ENCODE results near the gene HORMAD1.
"Not testable (repeated sequence)": the region's sequence is repeated elsewhere in the genome, so short reads cannot be mapped to it uniquely, and the experiment has no call there.

Gene HORMAD1, protein sequence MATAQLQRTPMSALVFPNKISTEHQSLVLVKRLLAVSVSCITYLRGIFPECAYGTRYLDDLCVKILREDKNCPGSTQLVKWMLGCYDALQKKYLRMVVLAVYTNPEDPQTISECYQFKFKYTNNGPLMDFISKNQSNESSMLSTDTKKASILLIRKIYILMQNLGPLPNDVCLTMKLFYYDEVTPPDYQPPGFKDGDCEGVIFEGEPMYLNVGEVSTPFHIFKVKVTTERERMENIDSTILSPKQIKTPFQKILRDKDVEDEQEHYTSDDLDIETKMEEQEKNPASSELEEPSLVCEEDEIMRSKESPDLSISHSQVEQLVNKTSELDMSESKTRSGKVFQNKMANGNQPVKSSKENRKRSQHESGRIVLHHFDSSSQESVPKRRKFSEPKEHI

DNA sequence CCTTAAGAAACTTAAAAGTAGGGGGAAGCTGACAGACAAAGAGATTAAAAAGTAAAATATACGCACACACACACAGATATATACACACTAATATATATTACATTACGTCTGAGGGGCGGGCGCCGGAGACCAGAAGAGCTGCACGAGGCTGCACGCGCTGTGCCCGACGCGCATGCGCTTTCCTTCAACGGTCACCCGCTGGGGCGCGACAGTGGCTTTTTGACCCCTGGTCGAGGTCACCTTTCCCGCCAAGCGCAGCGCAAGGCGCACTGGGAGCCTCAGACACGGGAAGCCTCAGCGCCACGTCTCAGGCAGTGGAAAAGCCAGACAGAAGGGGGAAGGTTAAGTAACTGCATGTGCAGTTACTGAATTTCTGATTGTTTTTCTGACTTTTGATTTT, at the start of gene HORMAD1:
HORMAD1 (minus strand) TSS at position 193 of the 400 bp plus-strand sequence. CDS start 1,390 bp downstream, outside the sequence.
- DNase-seq (ENCODE audit: low read depth, low spot score): no peak

DNA sequence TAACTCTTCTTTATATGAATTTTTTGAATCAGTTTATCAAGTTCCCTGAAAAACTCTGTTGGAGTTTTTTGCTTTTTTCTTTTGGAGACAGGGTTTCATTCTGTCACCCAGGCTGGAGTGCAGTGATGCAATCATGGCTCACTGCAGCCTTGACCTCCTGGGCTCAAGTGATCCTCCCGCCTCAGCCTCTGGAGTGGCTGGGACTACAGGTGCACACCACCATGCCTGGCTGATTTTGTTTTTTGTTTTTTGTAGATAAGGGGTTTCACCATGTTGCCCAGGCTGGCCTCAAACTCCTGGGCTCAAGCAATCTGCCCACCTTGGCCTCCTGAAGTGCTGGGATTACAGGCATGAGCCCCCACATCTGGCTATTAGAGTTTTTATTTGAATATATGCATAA, 47.0 kb upstream of the HORMAD1 start:
- DNase-seq (ENCODE audit: low read depth, low spot score): not testable (repeated sequence)

DNA sequence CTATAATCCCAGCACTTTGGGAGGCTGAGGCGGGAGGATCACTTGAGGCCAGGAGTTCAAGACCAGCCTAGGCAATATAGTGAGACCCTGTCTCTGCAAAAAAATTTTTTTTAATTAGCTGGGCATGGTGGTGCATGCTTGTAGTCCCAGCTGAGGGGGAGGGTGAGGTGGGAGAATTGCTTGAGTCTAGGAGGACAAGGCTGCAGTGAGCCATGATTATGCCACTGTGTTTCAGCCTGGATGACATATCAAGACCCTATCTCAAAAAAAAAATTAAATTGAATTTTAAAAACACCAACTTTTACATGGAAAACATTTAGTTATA, 45.2 kb upstream of the HORMAD1 start:
- not testable (repeated sequence) for DNase-seq (ENCODE audit: low read depth, low spot score)

DNA sequence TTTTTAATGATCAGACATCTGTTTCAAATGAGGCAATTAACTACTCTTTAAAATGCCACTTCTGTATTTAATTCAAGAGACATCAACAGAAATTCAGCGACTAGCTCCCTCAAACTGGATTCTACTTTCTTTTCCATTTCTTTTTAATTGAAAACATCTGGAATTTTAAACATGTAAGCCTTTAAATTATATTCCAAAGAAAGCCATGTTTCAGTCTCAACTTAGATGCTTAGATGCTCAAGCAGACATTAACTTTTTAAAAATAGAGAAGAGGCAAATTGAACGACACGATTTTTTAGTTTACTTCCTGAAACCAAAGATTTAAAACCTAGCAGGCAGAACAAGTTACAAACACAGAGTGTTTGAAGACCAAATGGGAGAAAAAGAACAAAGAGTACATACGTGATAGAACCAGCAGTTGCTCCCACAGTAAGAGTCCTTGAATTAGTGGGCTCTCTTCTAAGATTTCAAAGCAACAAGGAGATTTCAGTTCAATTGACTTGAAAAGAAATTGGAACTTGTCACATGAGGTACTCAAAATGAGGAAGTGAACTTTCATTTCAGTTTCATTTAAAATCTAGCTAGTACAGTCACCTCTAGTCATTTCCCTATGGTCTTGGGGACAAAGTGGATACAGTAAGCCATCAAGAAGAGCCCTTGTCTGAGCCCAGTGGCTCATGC, 44.7 kb upstream of the HORMAD1 start, which contains the start of gene CTSS:
CTSS (minus strand) TSS at position 483 of the 681 bp plus-strand sequence. CDS start 1,015 bp downstream, outside the sequence.
- DNase-seq (ENCODE audit: low read depth, low spot score): no peak

DNA sequence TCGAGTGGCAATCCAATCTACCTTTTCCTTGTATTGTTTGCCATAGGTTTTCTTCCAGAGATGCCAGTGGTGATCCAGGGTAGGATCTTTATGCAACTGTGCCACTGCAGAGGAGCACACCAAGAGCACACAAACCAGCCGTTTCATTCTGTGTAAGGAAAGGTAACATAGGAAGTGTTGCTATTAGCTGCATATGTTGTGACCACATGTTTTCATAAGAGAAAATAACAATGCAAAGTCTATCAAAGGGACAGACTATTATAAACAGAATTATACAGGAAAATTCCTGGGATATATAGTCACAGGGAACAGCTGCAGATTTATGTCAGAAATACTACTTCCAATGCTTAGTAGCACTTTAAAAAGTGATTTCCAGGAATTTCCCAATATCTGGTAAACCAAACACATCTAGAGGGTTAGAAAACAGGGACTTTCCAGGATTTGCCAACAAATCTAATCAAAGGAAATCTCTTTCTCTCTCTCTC, 44.0 kb upstream of the HORMAD1 start:
- no peak for DNase-seq (ENCODE audit: low read depth, low spot score)

DNA sequence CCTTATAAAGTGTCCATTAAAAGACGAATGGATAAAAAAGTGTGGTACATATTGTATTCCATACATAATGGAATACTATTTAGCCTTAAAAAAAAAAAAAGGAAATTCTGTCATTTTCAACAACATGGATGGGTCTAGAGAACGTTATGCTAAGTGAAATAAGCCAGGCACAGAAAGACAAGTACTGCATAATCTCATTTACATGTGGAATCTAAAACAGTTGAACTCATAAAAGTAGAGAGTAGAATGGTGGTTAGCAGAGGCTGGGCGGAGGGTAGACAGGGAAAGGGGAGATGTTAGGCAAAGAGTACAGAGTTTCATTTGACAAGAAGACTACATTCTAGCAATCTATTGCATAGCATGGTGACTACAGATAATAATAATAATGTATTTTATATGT, 42.3 kb upstream of the HORMAD1 start:
- no peak for DNase-seq (ENCODE audit: low read depth, low spot score)

DNA sequence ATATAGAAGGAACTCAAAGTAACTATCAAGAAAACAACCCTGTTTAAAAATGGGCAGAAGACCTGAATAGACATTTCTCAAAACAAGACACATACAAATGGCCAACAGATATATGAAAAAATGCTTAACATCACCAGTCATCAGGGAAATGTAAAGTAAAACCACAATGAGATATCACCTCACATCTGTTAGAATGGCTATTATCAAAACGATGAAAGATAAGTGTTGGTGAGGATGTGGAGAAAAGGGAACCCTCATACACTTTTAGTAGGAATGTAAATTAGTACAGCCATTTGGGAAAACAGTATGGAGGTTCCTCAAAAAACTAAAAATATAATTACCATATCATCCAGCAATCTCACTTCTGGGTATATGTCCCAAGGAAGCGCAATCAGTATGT, 41.9 kb upstream of the HORMAD1 start:
- DNase-seq (ENCODE audit: low read depth, low spot score): no peak

- no peak for DNase-seq (ENCODE audit: low read depth, low spot score)
Observed at GRCh38 chr1:150761801-150762200, 41.1 kb upstream of the HORMAD1 start.

- DNase-seq (ENCODE audit: low read depth, low spot score): no peak
Observed at GRCh38 chr1:150760013-150760412, 39.3 kb upstream of the HORMAD1 start.

GRCh38 chr1:150753416-150753815, 32.7 kb upstream of the HORMAD1 start:
- no peak for DNase-seq (ENCODE audit: low read depth, low spot score)

GRCh38 chr1:150751443-150751842, 30.7 kb upstream of the HORMAD1 start:
- no peak for DNase-seq (ENCODE audit: low read depth, low spot score)

- DNase-seq (ENCODE audit: low read depth, low spot score): no peak
Observed at GRCh38 chr1:150749720-150750311, 29.1 kb upstream of the HORMAD1 start.

GRCh38 chr1:150748878-150749719, 28.4 kb upstream of the HORMAD1 start:
- DNase-seq (ENCODE audit: low read depth, low spot score): no peak

GRCh38 chr1:150730130-150730721, 9.5 kb upstream of the HORMAD1 start:
- DNase-seq (ENCODE audit: low read depth, low spot score): no peak

GRCh38 chr1:150724336-150724735, 3.6 kb upstream of the HORMAD1 start:
- DNase-seq (ENCODE audit: low read depth, low spot score): no peak

- no peak for DNase-seq (ENCODE audit: low read depth, low spot score)
Observed at GRCh38 chr1:150720098-150720497, 597 bp downstream of the HORMAD1 start.

DNA sequence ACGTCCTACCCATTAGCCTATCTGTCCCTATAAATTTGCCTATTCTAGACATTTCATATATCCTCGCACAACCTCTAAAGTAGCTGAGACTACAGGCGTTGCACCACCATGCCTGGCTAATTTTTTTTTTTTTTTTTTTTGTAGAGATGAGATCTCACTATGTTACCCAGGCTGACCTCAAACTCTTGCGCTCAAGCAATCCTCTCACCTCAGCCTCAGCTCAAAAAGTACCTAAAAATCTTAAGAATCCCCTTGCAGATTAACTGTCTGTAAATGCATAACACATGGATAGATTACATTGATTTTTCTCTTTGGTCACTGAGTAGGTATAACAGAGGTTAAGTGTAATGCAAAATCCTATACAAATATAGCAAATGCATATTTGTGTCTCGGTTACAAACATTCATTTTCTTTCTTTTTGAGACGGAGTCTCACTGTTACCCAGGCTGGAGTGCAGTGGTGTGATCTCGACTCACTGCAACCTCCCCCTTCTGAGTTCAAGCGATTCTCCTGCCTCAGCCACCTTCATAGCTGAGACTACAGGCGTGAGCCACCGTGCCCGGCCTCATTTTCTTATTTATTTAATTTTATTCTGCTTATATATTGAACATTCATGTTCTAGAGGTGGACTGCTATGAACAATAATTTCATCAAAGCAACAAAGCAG, 2.3 kb downstream of the HORMAD1 start:
- DNase-seq (ENCODE audit: low read depth, low spot score): no peak

DNA sequence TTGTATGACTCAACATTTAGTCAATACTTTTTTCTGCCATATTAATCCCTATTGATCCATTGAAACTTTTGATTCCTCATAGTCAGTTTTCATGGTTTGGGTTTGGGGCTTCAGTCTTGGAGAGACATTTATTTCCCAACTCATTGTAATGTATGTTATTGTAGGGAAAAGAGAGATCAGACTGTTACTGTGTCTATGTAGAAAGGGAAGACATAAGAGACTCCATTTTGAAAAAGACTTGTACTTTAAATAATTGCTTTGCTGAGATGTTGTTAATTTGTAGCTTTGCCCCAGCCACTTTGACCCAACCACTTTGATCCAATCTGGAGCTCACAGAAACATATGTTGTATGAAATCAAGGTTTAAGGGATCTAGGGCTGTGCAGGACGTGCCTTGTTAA, 11.7 kb downstream of the HORMAD1 start:
- not testable (repeated sequence) for DNase-seq (ENCODE audit: low read depth, low spot score)

DNA sequence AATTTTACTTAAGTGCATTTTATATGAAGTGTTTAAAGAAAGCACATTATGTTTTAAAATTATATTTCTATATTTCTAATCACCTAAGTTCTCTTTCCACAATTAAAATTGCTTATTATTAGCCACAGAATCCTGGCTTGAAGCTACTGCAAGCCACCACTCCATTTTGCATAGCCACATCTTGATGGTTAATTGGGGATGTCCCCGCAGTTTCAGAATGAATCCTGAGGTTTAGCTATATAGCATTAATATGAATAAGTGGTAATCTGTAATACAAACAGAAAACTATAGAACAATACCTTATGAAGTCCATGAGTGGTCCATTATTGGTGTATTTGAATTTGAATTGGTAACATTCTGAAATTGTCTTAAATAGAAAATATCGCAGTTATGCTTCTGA, 12.1 kb downstream of the HORMAD1 start:
- no peak for DNase-seq (ENCODE audit: low read depth, low spot score)

- no peak for DNase-seq (ENCODE audit: low read depth, low spot score)
Observed at GRCh38 chr1:150706091-150706490, 14.6 kb downstream of the HORMAD1 start.

- no peak for DNase-seq (ENCODE audit: low read depth, low spot score)
Observed at GRCh38 chr1:150703427-150703826, 17.3 kb downstream of the HORMAD1 start.

Measured in activated CD4-positive, CD25-positive, alpha-beta regulatory T cell treated with anti-CD3 and anti-CD28 coated beads, Interleukin-2, amount 50 U/mL, for 16 hours (primary cell).